GM18867 (cell line): ENCODE results near the gene KAZN.

Source experiments
- ATAC-seq: cut with Tn5 transposase; IDR thresholded peaks from one replicate; pipeline ENCODE4 v1.9.1; 2021; ENCODE audit warnings: mild to moderate bottlenecking, moderate library complexity; ENCODE audit not compliant: unreplicated experiment

KAZN gene

DNA sequence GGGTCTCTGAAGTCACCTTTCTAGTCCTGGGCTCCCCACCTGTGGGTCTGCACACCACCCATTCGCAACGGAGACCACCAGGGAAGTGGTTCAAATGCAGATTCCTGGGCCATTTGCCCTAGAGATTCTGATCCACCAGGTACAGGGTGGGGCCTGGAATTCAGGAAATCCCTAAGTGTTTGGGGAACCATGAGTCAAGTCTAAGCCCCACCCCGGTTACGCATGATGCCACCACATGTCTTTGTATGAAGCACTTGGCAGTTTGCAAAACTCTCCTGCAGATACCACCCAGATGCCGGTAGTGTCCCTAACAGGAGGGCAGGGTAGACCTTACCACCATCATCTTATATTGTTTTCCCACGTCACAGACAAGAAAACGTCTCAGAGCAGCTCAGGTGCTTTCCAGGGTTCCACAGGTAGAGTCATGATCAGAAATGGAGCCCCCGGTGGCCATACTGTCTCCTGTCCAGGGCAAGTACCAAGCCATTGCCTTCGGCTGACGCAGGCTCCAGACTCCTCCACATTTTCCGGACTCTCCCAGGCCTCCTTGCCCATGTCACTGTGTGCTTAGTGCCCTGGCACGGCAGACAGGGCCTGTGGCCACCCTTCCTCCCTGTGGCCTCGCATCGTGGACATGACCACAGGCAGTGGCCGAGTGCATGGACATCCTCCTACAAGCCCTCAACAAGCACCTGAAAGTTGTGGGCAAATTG lies 465.9 kb downstream of the KAZN start:
- ATAC-seq = no peak

- no peak for ATAC-seq
Observed at GRCh38 chr1:15065291-15065690, 466.8 kb downstream of the KAZN start.

DNA sequence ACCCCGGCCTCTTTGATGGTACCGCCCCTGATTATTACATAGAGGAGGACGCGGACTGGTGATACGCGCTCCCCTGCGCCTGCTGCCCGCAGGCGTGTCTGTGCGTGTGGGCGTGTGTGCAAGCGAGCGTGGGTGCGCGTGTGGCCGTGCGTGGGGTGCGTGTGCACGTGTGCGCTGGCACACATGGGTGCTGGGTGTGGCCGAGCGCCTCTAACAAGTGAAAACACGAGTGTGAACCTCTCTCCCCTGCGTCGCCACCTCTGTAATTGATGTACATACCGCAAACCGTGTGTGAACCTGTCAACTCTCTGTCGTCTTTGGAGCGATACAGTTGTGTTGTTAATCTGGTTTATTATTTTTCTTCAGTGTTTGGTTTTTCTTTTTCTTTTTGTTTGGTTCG lies 467.3 kb downstream of the KAZN start:
- no peak for ATAC-seq

- ATAC-seq = no peak
Observed at GRCh38 chr1:15066191-15066590, 467.7 kb downstream of the KAZN start.

- ATAC-seq = no peak
Observed at GRCh38 chr1:15067148-15067547, 468.7 kb downstream of the KAZN start.

GRCh38 chr1:15068152-15068551 lies 469.7 kb downstream of the KAZN start:
- ATAC-seq = no peak

- ATAC-seq = no peak
Observed at GRCh38 chr1:15068997-15069396, 470.5 kb downstream of the KAZN start.

DNA sequence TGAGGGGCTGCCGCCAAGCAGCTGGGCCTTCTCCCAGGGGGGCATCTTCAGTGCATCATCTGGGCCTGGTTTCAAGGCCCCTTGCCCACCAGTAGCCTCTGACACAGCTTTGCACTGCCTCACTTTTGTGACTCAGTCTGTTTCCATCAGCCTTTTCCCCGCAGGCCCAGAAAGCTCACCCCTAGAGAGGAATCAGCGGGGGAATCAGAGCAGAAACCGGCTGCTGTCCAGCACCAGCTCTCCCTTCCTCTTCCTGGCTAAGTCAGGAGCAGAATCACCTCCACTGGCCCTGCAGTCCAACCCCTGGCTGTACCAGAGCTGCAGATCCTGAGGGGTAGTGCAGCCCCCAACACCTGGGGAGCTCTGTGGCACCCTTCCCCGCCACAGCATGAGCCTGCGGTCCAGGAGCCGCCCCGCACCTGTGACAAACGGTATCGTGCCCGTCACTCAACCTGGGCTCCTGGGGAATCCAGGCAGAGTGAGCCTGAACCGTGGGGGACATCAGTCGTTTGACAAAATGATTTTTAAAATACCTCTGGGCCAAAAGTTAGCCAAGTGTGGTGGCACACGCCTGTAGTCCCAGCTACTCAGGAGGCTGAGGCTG lies 471.8 kb downstream of the KAZN start:
- ATAC-seq = no peak

DNA sequence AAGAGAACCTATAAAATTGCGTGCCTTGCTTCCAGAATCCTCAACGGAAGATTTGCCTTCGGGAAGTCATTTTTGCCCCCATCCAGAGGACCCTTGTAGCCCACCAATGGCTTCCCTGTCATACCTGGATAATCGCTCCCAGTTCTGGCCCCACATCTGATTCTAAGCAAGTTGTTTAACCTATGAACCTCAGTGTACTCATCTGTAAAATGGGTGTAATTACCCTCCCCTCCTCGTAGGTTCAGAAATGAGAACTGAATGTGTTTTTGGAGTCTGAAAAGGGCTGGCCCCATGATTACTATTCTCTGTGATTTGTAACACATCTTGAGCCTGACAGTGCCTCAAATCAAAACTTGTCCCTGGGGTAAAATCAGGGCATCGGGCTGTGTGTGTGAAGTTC lies 473.5 kb downstream of the KAZN start:
- no peak for ATAC-seq

GRCh38 chr1:15073799-15074308 lies 475.4 kb downstream of the KAZN start:
- no peak for ATAC-seq

DNA sequence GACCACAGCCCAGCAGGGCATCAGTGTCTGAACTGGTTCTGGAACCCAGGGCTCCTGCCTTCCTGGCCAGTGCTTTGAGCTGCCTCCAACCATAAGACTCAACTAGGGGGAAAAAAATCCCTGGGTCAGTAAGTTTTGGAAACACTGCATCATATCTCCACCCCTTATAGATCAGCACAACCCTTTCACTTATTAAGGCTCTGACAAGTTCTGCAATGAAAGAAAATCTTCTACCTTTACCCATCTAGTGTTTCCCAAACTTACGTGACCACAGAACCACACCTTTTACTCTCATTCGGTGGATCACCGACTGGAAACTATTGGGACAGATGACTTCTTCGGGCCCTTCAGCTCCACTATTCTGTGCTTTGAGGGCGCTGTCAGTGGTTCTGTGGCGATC lies 476.7 kb downstream of the KAZN start:
- ATAC-seq = no peak

- no peak for ATAC-seq
Observed at GRCh38 chr1:15075817-15076216, 477.3 kb downstream of the KAZN start.

DNA sequence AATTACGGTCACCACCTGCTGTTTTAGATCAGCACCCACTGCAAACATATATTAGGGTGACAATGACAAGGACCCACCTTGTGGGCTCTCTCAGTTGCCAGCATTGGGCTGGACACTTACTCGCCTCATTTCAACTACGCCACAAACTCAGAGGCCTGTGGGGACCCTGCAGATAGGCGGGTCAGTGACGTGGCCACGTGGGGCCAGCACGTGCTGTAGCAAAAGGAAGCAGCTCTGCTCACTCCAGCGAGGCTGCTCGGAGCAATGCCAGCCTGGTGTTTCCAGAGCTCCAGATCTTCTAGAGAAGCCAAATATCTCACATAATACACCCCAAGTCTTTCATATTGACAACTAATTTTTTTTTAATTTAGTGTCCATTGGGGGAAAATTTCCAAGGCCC lies 478.3 kb downstream of the KAZN start:
- no peak for ATAC-seq

DNA sequence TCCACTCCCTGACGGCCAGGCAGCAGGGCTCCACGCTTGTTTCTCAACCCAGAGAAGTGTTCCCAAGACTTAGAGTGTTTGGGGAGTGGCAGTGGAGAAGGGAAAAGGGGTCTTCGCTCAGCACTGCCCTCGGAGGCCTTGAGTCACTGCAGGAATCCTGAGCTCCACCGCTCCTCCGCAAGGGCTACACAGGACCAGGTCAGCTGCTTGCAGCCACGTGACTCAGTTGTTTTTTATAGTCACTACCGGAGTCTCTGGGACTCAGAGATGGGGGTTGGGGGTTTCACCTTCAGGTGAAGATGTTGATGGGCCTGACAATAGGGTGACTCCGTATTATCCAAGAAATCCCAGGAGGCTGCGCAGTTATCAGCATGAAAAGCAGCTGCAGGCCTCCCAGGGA lies 478.9 kb downstream of the KAZN start:
- no peak for ATAC-seq

DNA sequence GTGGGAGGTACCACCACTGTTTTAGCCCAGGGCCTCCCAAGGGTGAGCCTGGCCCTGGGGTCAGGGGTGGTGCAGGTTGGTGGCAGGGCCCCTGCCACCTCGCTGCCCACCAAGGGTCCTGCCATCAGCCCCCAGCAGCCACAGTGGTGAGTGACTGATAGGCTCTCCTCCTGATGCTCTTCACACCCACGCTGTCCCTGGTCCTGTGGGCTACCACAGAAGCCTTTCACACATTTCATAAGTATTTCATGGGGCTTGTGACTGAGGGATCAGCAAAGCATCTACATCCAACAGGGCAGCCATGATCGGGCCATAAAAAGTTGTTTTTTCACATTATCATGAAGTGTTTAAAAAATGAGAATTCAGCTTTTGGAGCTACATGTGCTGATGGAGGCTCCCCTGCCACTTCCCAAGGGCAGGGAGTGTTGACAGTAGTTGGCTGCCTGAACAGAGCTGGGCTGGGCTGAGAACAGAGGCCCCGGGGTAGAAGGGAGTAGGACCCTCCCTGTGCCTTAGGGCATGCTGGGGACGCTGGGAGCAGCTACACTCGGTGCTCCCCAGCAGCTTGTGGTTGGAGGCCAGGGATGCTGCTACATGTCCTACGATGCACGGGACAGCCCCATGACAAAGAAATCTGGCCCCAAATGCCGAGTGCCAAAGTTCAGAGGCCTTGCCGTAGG lies 482.0 kb downstream of the KAZN start:
- ATAC-seq = no peak

DNA sequence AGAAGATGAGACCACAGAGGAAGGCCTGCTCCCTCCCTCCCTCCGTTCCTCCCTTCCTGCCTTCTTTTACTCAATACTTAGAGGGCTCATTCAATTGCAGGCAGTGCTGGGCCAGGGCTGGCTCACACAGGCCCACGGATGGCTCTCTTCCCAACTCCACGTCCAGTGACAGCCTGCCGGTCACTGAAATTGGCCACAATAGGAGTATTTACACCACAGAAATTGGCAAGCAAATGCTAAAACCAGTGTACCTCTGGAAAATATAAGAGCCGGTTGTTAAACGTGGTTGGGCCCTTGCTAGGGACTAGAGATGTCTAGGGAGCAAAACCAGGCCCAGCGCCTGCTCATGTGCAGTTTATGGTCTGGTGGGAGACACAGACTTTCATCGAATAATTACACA lies 482.6 kb downstream of the KAZN start:
- ATAC-seq = no peak

DNA sequence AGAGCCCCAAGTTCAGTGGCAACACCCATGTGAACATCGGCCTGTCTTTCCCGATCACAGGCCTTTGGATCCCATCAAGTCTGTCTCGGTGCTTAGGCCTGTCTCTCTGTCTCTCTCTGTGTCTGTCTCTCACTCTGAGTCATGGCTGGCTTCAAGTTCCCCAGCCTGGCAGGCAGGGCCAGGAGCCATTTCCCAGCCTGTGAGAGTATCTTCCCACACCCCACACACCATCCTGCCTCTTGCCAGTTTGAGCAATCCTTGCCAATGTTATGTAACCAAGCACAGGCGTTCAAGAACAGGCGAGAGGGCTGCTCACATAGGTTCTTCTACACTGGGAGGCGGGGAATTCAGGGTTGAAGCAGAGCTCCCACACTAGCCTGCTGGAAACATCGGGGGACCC lies 485.1 kb downstream of the KAZN start:
- ATAC-seq = no peak

GRCh38 chr1:15088281-15088971 lies 489.9 kb downstream of the KAZN start:
- no peak for ATAC-seq

DNA sequence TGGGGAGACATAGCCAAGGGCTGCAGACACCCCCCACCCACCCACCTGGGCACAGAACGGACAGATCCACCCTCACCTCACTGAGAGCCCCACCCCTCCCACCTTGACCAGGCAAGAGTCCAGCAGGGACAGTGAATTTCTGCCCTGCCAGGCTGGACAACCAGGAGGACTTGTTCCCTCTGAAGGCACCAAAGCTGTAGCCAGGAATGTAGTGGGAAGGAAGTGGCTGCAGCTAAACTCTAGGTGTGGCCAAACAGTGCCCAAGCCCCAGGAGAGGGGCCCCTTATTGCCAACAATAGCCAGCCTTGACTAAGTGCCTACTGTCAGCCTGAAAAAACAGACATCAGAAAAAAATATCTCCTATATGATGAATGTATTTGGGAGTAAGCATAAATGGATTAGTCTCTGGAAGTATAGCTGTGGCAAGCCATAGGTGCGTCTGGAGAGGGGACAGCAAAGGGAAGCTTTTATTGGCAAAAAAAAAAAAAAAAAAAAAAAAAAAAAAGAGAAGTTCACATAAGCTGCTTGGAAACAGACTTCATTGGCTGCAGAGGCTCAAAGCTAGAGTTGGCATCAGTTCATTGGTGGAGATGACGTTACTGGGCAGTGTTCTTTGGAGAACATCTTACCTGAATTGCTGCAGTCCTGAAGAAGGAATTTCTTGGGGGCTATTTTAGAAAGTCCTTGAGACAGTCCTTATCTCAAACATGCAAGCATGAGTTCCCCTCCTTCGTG lies 490.9 kb downstream of the KAZN start:
- ATAC-seq = no peak

GRCh38 chr1:15090373-15090772 lies 491.9 kb downstream of the KAZN start:
- no peak for ATAC-seq

GRCh38 chr1:15094056-15094455 lies 495.6 kb downstream of the KAZN start:
- no peak for ATAC-seq
